Measurements from ENCODE around the gene CACNB3. TPM values are rescaled to one million over a fixed set of nuclear protein-coding genes. Genes with fewer than 3 reads are reported as not detected.

The CACNB3 gene
- total and polyA plus RNA-seq, 9 of the 15 experiments (the other 6 are each of a cell fraction or from before 2014, with no cell fraction given), result 0.24 to 2.0 (median 1.5) TPM

DNA sequence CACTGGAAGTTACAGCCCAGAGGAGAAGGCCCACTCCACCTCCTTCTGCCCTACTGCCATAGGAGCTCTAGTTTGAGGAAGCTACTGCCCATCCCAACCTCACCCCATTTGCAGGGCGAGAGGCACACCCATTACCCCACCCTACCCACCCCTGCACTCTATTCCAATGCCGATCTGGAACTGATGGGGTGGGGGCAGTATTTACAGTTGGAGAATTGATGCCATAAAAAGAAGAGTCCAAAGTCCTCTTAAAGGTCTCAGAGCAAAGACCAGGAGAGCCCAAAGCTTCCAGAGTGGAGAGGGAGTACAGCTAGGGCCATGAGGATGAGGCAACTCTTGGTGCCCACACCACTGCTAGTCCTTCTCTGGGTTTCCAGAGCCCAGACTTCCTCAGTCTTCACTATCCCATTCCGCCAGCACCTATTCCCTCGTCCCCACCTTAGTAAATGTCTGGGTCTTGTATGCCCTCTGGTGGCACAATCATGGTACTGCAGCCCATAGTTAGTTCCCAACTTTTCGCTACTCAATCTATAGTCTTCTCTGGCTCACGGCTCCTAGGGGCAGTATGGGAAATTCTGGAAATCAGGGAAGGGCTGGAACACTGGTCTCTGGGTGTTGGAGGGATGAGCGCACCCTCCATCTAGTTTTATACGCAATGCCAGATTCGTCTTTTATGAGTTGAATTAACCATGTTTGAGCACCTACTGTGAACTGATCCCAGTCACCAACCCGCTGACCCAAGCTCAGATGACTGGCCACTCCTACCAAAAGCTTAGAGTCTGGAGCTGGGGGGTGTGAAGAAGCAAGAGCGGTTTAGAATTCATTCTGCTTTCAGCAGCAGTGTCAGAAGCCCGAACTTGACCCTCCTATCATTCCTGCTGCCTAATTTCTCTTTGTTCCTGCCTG, 22.5 kb upstream of the CACNB3 start (continued):
- TF ChIP-seq, protein P1, sequence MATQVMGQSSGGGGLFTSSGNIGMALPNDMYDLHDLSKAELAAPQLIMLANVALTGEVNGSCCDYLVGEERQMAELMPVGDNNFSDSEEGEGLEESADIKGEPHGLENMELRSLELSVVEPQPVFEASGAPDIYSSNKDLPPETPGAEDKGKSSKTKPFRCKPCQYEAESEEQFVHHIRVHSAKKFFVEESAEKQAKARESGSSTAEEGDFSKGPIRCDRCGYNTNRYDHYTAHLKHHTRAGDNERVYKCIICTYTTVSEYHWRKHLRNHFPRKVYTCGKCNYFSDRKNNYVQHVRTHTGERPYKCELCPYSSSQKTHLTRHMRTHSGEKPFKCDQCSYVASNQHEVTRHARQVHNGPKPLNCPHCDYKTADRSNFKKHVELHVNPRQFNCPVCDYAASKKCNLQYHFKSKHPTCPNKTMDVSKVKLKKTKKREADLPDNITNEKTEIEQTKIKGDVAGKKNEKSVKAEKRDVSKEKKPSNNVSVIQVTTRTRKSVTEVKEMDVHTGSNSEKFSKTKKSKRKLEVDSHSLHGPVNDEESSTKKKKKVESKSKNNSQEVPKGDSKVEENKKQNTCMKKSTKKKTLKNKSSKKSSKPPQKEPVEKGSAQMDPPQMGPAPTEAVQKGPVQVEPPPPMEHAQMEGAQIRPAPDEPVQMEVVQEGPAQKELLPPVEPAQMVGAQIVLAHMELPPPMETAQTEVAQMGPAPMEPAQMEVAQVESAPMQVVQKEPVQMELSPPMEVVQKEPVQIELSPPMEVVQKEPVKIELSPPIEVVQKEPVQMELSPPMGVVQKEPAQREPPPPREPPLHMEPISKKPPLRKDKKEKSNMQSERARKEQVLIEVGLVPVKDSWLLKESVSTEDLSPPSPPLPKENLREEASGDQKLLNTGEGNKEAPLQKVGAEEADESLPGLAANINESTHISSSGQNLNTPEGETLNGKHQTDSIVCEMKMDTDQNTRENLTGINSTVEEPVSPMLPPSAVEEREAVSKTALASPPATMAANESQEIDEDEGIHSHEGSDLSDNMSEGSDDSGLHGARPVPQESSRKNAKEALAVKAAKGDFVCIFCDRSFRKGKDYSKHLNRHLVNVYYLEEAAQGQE (IDR thresholded peaks at IDR 0.05; ENCODE audit: borderline replicate concordance), result peak; percentile 81; the same call in 1 of the 2 replicates
- TF ChIP-seq, protein P1 (CRISPR knock-in tag; IDR thresholded peaks at IDR 0.05; ENCODE audit: low read depth), result no peak
- TF ChIP-seq ZNF274 (IDR thresholded peaks at IDR 0.05; ENCODE audit: borderline replicate concordance, low read depth, low read length) (no peak), GTF2A2 (tag; IDR thresholded peaks at IDR 0.05) (no peak), EWSR1 (IDR thresholded peaks at IDR 0.05; ENCODE audit: borderline replicate concordance, low read depth, partially characterized antibody) (no peak), ZNF551 (CRISPR knock-in tag; IDR thresholded peaks at IDR 0.05) (no peak), ZNF24 (IDR thresholded peaks at IDR 0.05) (no peak), ARID2 (IDR thresholded peaks at IDR 0.05) (peak; percentile 81), RB1 (IDR thresholded peaks at IDR 0.05; ENCODE audit: low read depth) (peak; percentile 48), FOXA3 (CRISPR knock-in tag; conservative IDR thresholded peaks at IDR 0.05 in 1 of 2, IDR thresholded peaks at IDR 0.05 in 1 of 2) (no peak), ETV6 (IDR thresholded peaks at IDR 0.05; ENCODE audit: borderline replicate concordance in 1 of 2, low read depth in 2 of 2, low read length in 1 of 2) (no peak), ETV6 (CRISPR knock-in tag; IDR thresholded peaks at IDR 0.05; ENCODE audit: borderline replicate concordance) (no peak)
- TF ChIP-seq, protein P2, sequence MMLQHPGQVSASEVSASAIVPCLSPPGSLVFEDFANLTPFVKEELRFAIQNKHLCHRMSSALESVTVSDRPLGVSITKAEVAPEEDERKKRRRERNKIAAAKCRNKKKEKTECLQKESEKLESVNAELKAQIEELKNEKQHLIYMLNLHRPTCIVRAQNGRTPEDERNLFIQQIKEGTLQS (IDR thresholded peaks at IDR 0.05), result no peak
- TF ChIP-seq, protein P2 (CRISPR knock-in tag; conservative IDR thresholded peaks at IDR 0.05), result peak; percentile 40; the same call in 1 of the 2 replicates
- TF ChIP-seq, protein P3, sequence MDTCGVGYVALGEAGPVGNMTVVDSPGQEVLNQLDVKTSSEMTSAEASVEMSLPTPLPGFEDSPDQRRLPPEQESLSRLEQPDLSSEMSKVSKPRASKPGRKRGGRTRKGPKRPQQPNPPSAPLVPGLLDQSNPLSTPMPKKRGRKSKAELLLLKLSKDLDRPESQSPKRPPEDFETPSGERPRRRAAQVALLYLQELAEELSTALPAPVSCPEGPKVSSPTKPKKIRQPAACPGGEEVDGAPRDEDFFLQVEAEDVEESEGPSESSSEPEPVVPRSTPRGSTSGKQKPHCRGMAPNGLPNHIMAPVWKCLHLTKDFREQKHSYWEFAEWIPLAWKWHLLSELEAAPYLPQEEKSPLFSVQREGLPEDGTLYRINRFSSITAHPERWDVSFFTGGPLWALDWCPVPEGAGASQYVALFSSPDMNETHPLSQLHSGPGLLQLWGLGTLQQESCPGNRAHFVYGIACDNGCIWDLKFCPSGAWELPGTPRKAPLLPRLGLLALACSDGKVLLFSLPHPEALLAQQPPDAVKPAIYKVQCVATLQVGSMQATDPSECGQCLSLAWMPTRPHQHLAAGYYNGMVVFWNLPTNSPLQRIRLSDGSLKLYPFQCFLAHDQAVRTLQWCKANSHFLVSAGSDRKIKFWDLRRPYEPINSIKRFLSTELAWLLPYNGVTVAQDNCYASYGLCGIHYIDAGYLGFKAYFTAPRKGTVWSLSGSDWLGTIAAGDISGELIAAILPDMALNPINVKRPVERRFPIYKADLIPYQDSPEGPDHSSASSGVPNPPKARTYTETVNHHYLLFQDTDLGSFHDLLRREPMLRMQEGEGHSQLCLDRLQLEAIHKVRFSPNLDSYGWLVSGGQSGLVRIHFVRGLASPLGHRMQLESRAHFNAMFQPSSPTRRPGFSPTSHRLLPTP (IDR thresholded peaks at IDR 0.05; ENCODE audit: borderline replicate concordance, extremely low read depth, insufficient read length), result no peak
